Measurements from ENCODE around the gene MTCH1.

The MTCH1 gene

GRCh38 chr6:36983538-36983937, 2.5 kb downstream of the MTCH1 start:
- H3K9ac ChIP-seq (ENCODE audit: low read length): no peak overlapping the region

DNA sequence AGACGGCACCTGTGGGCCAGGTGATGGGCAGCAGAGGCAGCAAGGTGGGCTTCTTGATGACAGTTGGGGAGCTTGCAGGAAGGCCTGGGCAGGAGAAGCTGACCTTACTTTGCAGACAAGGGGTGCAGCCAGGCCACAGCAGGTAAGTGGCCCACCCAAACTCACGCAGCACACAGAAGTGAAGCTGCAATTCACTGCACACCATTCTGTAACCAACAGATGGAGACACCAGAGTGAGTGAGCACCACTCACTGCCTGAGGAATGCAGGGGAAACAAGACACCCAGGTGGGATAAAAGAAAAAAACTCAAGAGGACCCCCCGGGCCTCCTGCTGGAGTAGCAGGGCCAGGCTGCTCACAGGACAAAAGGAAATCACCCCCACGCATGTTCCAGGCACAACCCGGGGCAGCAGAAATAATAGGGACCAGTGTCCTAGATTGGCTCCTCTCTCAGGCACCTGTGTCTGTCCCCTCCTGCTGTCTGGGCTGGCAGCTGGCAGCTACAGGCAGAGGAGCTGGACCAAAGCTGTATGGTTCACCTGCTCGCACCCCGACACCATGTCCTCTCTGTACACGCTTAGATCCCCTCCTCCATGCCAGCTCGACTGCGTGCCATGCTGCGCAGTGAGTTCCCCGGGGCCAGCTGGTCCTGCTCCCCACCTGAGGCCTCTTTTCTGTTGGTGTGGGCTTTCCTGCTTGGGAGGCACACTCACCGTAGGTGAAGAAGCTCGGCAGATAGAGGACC, 4.9 kb downstream of the MTCH1 start:
- H3K27me3 ChIP-seq (ENCODE audit: control insufficient read depth, insufficient read depth, low read length): no peaks in the 10 kb centered on the region
- H3K9ac ChIP-seq (ENCODE audit: low read length): no peak overlapping the region
- no peak overlapping the region for H3K4me3 ChIP-seq (ENCODE audit: low read depth, low read length)
- H3K4me1 ChIP-seq (ENCODE audit: control insufficient read depth, insufficient read depth, low read length): peaks cover 21% of the 10 kb centered on the region
- H3K27ac ChIP-seq (ENCODE audit: low read depth, low read length): no peak overlapping the region
- H3K9me3 ChIP-seq (ENCODE audit: control insufficient read depth, insufficient read depth, low read depth, low read length): no peaks in the 10 kb centered on the region
- H3K36me3 ChIP-seq (ENCODE audit: control insufficient read depth, insufficient read depth, low read length): peaks cover 35% of the 10 kb centered on the region

More at GRCh38 chr6:36983538-36983937, 2.5 kb downstream of the MTCH1 start:
- H3K27ac ChIP-seq (ENCODE audit: low read depth, low read length): no peak overlapping the region
- peaks cover 27% of the 10 kb centered on the region for H3K4me1 ChIP-seq (ENCODE audit: control insufficient read depth, insufficient read depth, low read length)
- H3K4me3 ChIP-seq (ENCODE audit: low read depth, low read length): no peak overlapping the region
- peaks cover 10% of the 10 kb centered on the region for H3K36me3 ChIP-seq (ENCODE audit: control insufficient read depth, insufficient read depth, low read length)
- no peaks in the 10 kb centered on the region for H3K27me3 ChIP-seq (ENCODE audit: control insufficient read depth, insufficient read depth, low read length)
- no peaks in the 10 kb centered on the region for H3K9me3 ChIP-seq (ENCODE audit: control insufficient read depth, insufficient read depth, low read depth, low read length)

DNA sequence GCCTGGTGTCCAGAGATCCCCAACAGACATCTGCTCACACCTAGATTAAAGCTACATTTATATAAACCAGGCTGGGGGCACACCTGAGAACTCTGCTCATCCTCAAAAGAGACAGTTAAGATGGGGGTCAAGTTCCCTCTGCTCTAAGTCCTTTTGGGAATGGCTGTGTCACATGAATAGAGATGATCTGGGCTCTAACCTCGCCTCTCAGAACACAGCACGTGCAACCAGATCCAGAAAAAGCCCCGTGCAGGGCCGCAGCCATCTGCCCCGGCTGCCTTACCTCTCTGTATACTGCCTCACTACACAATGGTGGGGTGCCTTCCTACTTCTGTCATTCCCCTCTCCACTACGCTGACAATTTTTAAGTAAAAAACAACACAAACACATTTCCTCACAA, 5.9 kb downstream of the MTCH1 start:
- no peak overlapping the region for H3K4me3 ChIP-seq (ENCODE audit: low read depth, low read length)
- no peak overlapping the region for H3K27ac ChIP-seq (ENCODE audit: low read depth, low read length)

GRCh38 chr6:36979347-36979742, 6.7 kb downstream of the MTCH1 start:
- peaks cover 52% of the 10 kb centered on the region for H3K36me3 ChIP-seq (ENCODE audit: control insufficient read depth, insufficient read depth, low read length)
- H3K9me3 ChIP-seq (ENCODE audit: control insufficient read depth, insufficient read depth, low read depth, low read length): no peaks in the 10 kb centered on the region
- no peaks in the 10 kb centered on the region for H3K27me3 ChIP-seq (ENCODE audit: control insufficient read depth, insufficient read depth, low read length)
- no peak overlapping the region for H3K27ac ChIP-seq (ENCODE audit: low read depth, low read length)
- H3K9ac ChIP-seq (ENCODE audit: low read length): no peak overlapping the region
- peaks cover 17% of the 10 kb centered on the region for H3K4me1 ChIP-seq (ENCODE audit: control insufficient read depth, insufficient read depth, low read length)
- H3K4me3 ChIP-seq (ENCODE audit: low read depth, low read length): no peak overlapping the region

More for the DNA sequence above, 5.9 kb downstream of the MTCH1 start:
- peaks cover 21% of the 10 kb centered on the region for H3K4me1 ChIP-seq (ENCODE audit: control insufficient read depth, insufficient read depth, low read length)
- no peak overlapping the region for H3K9ac ChIP-seq (ENCODE audit: low read length)
- no peaks in the 10 kb centered on the region for H3K27me3 ChIP-seq (ENCODE audit: control insufficient read depth, insufficient read depth, low read length)
- H3K36me3 ChIP-seq (ENCODE audit: control insufficient read depth, insufficient read depth, low read length): peaks cover 44% of the 10 kb centered on the region
- H3K9me3 ChIP-seq (ENCODE audit: control insufficient read depth, insufficient read depth, low read depth, low read length): no peaks in the 10 kb centered on the region

GRCh38 chr6:36978421-36979346, 7.3 kb downstream of the MTCH1 start:
- Histone ChIP-seq H3K4me1 (ENCODE audit: control insufficient read depth, insufficient read depth, low read length) (peaks cover 11% of the 10 kb centered on the region), H3K27ac (ENCODE audit: low read depth, low read length) (no peak overlapping the region), H3K9me3 (ENCODE audit: control insufficient read depth, insufficient read depth, low read depth, low read length) (no peaks in the 10 kb centered on the region), H3K36me3 (ENCODE audit: control insufficient read depth, insufficient read depth, low read length) (peaks cover 58% of the 10 kb centered on the region), H3K27me3 (ENCODE audit: control insufficient read depth, insufficient read depth, low read length) (no peaks in the 10 kb centered on the region), H3K4me3 (ENCODE audit: low read depth, low read length) (no peak overlapping the region), H3K9ac (ENCODE audit: low read length) (no peak overlapping the region)

DNA sequence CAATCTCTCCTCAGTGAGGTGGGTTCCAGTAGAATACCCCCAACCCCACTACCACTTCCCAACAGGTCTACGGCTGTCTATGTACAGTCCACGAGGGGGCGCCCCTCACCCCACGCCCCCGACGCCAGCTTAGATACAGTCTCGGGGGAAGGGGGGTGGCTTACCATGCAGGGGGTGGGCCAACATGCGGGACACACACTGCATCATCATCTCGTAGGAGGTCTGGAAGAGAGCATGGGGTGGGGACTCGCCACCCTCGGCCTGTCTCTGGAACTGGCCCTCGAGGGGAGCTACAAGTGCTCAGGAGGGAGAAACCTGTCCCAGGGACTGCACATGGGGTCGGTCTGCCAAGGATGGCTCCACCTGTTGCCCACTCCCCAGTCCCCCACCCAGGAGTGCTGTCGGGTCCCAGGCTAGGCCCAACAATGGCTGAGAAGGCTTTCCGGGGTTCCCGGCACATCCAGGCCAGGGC, 8.5 kb downstream of the MTCH1 start:
- peaks cover 7% of the 10 kb centered on the region; the same call in 1 of the 2 replicates for H3K4me1 ChIP-seq (ENCODE audit: control insufficient read depth, insufficient read depth, low read length)
- H3K27ac ChIP-seq (ENCODE audit: low read depth, low read length): no peak overlapping the region
- H3K36me3 ChIP-seq (ENCODE audit: control insufficient read depth, insufficient read depth, low read length): peaks cover 68% of the 10 kb centered on the region
- H3K9me3 ChIP-seq (ENCODE audit: control insufficient read depth, insufficient read depth, low read depth, low read length): no peaks in the 10 kb centered on the region
- no peaks in the 10 kb centered on the region for H3K27me3 ChIP-seq (ENCODE audit: control insufficient read depth, insufficient read depth, low read length)
- H3K9ac ChIP-seq (ENCODE audit: low read length): no peak overlapping the region
- H3K4me3 ChIP-seq (ENCODE audit: low read depth, low read length): no peak overlapping the region

DNA sequence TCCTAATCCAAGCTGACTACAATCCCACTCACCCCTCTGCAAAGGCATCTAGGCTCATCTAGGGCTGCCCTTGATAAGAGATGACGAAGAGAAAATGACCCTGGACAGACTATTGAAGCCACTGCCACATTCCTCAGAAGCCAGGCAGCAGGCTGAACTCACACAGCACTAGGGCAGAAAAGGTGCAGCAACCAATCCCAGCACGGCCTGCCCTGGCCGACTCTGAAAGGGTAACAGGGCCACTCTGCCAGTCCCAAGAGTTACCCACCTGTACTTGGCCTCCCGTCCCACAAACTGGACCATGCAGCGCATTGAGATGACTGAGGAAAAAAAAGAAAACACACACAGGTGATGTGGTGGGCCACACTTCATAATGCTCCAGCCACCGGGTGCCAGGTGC, 9.1 kb downstream of the MTCH1 start:
- Histone ChIP-seq H3K27ac (ENCODE audit: low read depth, low read length) (no peak overlapping the region), H3K9me3 (ENCODE audit: control insufficient read depth, insufficient read depth, low read depth, low read length) (no peaks in the 10 kb centered on the region), H3K9ac (ENCODE audit: low read length) (no peak overlapping the region), H3K36me3 (ENCODE audit: control insufficient read depth, insufficient read depth, low read length) (peaks cover 74% of the 10 kb centered on the region), H3K27me3 (ENCODE audit: control insufficient read depth, insufficient read depth, low read length) (no peaks in the 10 kb centered on the region), H3K4me3 (ENCODE audit: low read depth, low read length) (no peak overlapping the region), H3K4me1 (ENCODE audit: control insufficient read depth, insufficient read depth, low read length) (peaks cover 7% of the 10 kb centered on the region; the same call in 1 of the 2 replicates)

GRCh38 chr6:36976509-36976908, 9.5 kb downstream of the MTCH1 start:
- H3K9me3 ChIP-seq (ENCODE audit: control insufficient read depth, insufficient read depth, low read depth, low read length): no peaks in the 10 kb centered on the region
- H3K4me1 ChIP-seq (ENCODE audit: control insufficient read depth, insufficient read depth, low read length): peaks cover 7% of the 10 kb centered on the region; the same call in 1 of the 2 replicates
- no peak overlapping the region for H3K27ac ChIP-seq (ENCODE audit: low read depth, low read length)
- peaks cover 78% of the 10 kb centered on the region for H3K36me3 ChIP-seq (ENCODE audit: control insufficient read depth, insufficient read depth, low read length)
- H3K4me3 ChIP-seq (ENCODE audit: low read depth, low read length): no peak overlapping the region
- no peak overlapping the region for H3K9ac ChIP-seq (ENCODE audit: low read length)
- no peaks in the 10 kb centered on the region for H3K27me3 ChIP-seq (ENCODE audit: control insufficient read depth, insufficient read depth, low read length)

DNA sequence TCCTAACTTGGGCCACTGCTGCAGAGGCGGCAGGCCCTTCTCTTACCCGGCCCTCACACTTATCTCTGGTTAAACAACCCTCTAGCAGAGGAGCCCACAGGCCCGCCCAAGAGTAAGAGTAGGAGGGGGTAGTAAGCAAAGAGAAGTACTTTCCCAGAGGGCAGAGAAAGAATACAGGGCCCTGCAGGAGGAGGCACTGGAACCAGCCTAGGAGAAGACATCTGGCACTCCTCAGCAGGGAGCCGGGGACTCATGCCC, 10.1 kb downstream of the MTCH1 start:
- no peak overlapping the region for H3K9ac ChIP-seq (ENCODE audit: low read length)
- peaks cover 4% of the 10 kb centered on the region; the same call in 1 of the 2 replicates for H3K4me1 ChIP-seq (ENCODE audit: control insufficient read depth, insufficient read depth, low read length)
- no peaks in the 10 kb centered on the region for H3K9me3 ChIP-seq (ENCODE audit: control insufficient read depth, insufficient read depth, low read depth, low read length)
- no peak overlapping the region for H3K27ac ChIP-seq (ENCODE audit: low read depth, low read length)
- H3K27me3 ChIP-seq (ENCODE audit: control insufficient read depth, insufficient read depth, low read length): no peaks in the 10 kb centered on the region
- peaks cover 84% of the 10 kb centered on the region for H3K36me3 ChIP-seq (ENCODE audit: control insufficient read depth, insufficient read depth, low read length)
- H3K4me3 ChIP-seq (ENCODE audit: low read depth, low read length): no peak overlapping the region

DNA sequence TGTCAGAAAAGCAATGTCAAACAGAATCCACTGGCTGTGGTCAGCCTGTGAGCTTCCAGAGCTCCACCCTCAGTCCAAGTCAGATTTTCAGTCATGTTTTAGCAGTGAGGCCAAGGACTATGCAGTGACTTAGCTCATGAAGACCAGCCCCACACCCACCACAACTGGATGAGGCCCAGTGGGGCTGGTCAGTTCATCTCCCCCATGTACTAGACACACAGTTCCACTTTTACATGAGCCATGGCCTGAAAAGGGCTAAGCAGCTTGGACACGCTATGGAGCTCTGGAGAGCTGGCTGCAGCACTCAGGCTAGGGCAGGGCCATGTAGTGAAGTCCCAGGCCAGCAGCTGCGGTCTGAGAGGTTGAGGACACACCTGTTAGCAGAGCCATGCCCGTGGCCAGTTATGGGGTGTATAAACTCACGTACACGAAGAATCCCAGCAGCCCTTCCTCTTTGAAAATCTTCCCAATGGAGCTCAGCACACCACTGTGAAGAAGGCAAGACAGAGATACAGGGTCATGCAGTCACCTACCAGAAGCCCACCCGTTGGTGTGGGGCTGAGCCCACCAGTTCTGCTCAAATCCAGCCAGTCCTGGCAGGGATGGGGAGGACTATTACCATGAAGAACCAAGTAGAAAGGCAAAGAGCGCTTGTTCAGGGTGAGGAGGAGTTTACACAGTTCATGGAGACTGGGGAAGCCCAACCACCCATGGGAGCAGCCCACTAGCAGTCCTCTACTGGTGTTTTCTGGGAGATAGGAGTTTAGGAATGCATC, 10.6 kb downstream of the MTCH1 start:
- Histone ChIP-seq H3K27me3 (ENCODE audit: control insufficient read depth, insufficient read depth, low read length) (no peaks in the 10 kb centered on the region), H3K4me3 (ENCODE audit: low read depth, low read length) (no peak overlapping the region), H3K27ac (ENCODE audit: low read depth, low read length) (no peak overlapping the region), H3K4me1 (ENCODE audit: control insufficient read depth, insufficient read depth, low read length) (peaks cover under 1% of the 10 kb centered on the region; the same call in 1 of the 2 replicates), H3K9ac (ENCODE audit: low read length) (no peak overlapping the region), H3K9me3 (ENCODE audit: control insufficient read depth, insufficient read depth, low read depth, low read length) (no peaks in the 10 kb centered on the region), H3K36me3 (ENCODE audit: control insufficient read depth, insufficient read depth, low read length) (peaks cover 89% of the 10 kb centered on the region)
